ENCODE data around the gene NLRX1.
"Not testable (repeated sequence)": the region's sequence is repeated elsewhere in the genome, so short reads cannot be mapped to it uniquely, and the experiment has no call there.

NLRX1 gene

GRCh38 chr11:119168471-119169281, at the start of gene NLRX1:
Gene NLRX1, plus strand, starts transcription at chr11:119168725. Its CDS starts 2,679 bp downstream, at chr11:119171404.
- DNase-seq (ENCODE audit: low spot score in 2 of 2), result peak; percentile 66 to 89
- H3K27me3 ChIP-seq (ENCODE audit: low read depth), result no peaks in the 10 kb centered on the region
- in situ Hi-C loops (cut with MboI; ENCODE audit: low sequenced_read_pairs), result no loop called here
- no peaks in the 10 kb centered on the region for H3K9me3 ChIP-seq
- peaks cover 5% of the 10 kb centered on the region; the same call in 1 of the 2 replicates for H3K36me3 ChIP-seq (replicated peaks)
- peak within 1 kb of the TSS; percentile 58 for H3K4me3 ChIP-seq
- no peaks in the 10 kb centered on the region; the same call in 1 of the 2 replicates for H3K4me1 ChIP-seq

DNA sequence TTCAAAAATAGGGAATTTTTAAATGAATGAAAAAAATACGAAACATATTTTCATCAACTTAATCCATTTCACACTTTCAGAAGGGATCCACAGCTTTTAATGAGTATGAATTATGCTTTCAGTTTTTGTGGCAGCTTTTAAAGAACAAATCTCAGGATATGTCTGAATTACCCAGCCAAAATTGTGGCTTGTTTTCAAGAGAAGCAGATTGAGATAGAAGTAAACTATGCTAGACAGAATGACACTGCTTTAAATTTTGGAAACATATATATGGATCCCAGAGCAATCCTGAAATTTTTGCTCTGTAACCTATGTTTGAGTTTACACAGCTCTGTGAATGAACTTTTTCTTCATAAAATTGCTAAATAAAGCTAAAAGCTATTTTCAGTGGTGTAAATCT, 49.6 kb upstream of the NLRX1 start:
- DNase-seq (ENCODE audit: low spot score in 2 of 2), result no peak
- Histone ChIP-seq H3K27me3 (ENCODE audit: low read depth) (no peaks in the 10 kb centered on the region), H3K4me1 (peaks cover 13% of the 10 kb centered on the region), H3K4me3 (no peak overlapping the region), H3K36me3 (replicated peaks) (peaks cover 14% of the 10 kb centered on the region), H3K9me3 (no peaks in the 10 kb centered on the region)
- in situ Hi-C loops (cut with MboI; ENCODE audit: low sequenced_read_pairs), result no loop called here

DNA sequence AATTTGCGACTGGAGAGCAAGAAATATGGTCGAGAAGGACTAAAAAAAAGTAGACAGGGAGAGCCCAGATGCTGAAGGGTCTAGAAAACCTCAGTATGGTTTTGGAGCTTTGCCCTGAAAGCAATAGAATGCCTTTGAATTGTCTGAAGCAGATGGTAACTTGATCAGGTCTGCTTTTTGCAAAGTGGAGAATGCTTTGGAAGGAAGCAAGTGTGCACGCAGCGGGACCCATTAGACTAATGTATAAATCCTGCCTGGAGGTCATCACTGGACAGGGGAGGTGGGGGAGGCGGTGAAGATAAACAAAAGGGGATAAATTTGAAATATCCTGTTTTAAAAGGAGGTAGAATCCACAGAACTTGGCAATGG, 47.9 kb upstream of the NLRX1 start:
- Histone ChIP-seq H3K4me1 (peaks cover 13% of the 10 kb centered on the region), H3K4me3 (peak overlapping the region; percentile 83), H3K9me3 (no peaks in the 10 kb centered on the region), H3K27me3 (ENCODE audit: low read depth) (no peaks in the 10 kb centered on the region), H3K36me3 (replicated peaks) (peaks cover 17% of the 10 kb centered on the region)
- in situ Hi-C loops (cut with MboI; ENCODE audit: low sequenced_read_pairs), result no loop called here
- peak; percentile 61 to 74 for DNase-seq (ENCODE audit: low spot score in 2 of 2)

DNA sequence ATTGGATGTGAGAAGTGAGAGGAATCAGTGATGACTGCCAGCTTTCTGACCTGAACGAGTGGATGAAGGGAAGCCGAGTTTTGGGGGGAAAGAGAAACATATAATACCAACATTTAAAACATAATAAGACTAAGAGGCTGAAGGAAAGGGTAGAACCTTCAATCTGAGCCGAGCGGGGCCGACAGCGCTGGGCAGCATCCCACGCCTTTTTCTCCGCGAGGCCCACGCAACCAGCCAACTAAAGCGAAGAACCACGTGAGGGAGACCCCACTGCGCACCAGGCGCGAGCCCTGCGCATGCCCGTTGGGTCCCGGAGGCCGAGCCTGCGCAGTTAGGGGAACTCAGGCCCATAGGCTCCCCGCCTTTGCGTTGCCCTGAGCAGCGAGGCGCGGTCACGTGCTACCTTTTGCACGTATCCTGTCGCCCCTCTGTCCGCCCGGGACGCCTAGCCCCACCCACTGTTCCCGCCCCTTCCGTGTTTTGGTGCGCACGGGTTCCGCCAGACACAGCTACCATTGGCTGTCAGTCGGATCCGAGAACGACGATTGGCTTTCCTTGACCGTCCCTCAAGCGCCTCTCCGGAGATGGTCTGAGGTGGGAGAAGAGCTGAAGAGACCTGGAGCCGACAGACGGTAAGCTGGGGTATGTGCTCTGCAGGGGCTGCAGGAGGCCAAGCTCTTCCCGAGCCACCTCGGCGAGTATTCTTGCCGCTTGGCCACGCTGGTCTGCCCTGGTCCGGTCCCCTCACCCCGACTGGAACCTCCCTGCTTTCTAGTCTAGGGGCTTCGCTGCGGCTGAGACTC, 47.3 kb upstream of the NLRX1 start, which contains the start of gene HINFP:
Gene HINFP (plus strand): TSS at position 573 of the 803 bp plus-strand sequence. CDS start 5,365 bp downstream, outside the sequence.
- in situ Hi-C loops (cut with MboI; ENCODE audit: low sequenced_read_pairs), result no loop called here

GRCh38 chr11:119121811-119122124, 46.8 kb upstream of the NLRX1 start:
- H3K4me1 ChIP-seq, result peaks cover 13% of the 10 kb centered on the region
- no peaks in the 10 kb centered on the region for H3K27me3 ChIP-seq (ENCODE audit: low read depth)
- H3K9me3 ChIP-seq, result no peaks in the 10 kb centered on the region
- no peak for DNase-seq (ENCODE audit: low spot score in 2 of 2)
- in situ Hi-C loops (cut with MboI; ENCODE audit: low sequenced_read_pairs), result no loop called here
- H3K36me3 ChIP-seq (replicated peaks), result peaks cover 19% of the 10 kb centered on the region
- peak overlapping the region; percentile 83 for H3K4me3 ChIP-seq

More for the DNA sequence above, 47.3 kb upstream of the NLRX1 start, which contains the start of gene HINFP:
- DNase-seq (ENCODE audit: low spot score in 2 of 2), result peak; percentile 98 to 100
- Histone ChIP-seq H3K36me3 (replicated peaks) (peaks cover 16% of the 10 kb centered on the region), H3K9me3 (no peaks in the 10 kb centered on the region), H3K4me3 (peak within 1 kb of the TSS; percentile 83), H3K4me1 (peaks cover 13% of the 10 kb centered on the region), H3K27me3 (ENCODE audit: low read depth) (no peaks in the 10 kb centered on the region)

DNA sequence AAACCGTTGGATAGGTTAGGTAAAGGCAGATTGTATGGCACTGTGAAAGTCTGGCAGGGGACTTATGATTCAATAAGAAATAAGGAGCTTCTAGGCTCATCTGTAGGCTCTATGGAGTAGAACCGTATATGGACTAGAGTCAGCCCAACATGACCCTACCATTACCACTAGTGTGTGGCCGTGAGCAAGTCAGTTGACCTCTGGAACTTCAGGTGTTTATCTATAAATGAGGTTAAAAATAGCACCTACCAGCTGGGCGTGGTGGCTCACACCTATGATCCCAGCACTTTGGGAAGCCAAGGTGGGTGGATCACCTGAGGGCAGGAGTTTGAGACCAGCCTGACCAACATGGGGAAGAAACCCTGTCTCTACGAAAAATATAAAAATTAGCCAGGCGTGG, 42.7 kb upstream of the NLRX1 start:
- Histone ChIP-seq H3K36me3 (replicated peaks) (peaks cover 29% of the 10 kb centered on the region), H3K9me3 (no peaks in the 10 kb centered on the region), H3K4me3 (no peak overlapping the region), H3K27me3 (ENCODE audit: low read depth) (no peaks in the 10 kb centered on the region), H3K4me1 (peaks cover 7% of the 10 kb centered on the region)
- in situ Hi-C loops (cut with MboI; ENCODE audit: low sequenced_read_pairs), result no loop called here
- no peak for DNase-seq (ENCODE audit: low spot score in 2 of 2)

- Histone ChIP-seq H3K4me1 (peaks cover 4% of the 10 kb centered on the region), H3K4me3 (no peak overlapping the region), H3K27me3 (ENCODE audit: low read depth) (no peaks in the 10 kb centered on the region), H3K9me3 (no peaks in the 10 kb centered on the region), H3K36me3 (replicated peaks) (peaks cover 32% of the 10 kb centered on the region)
- in situ Hi-C loops (cut with MboI; ENCODE audit: low sequenced_read_pairs), result no loop called here
- DNase-seq (ENCODE audit: low spot score in 2 of 2), result no peak
Observed at GRCh38 chr11:119126675-119127268, 41.8 kb upstream of the NLRX1 start.

GRCh38 chr11:119130662-119131061, 37.9 kb upstream of the NLRX1 start:
- no peaks in the 10 kb centered on the region for H3K4me1 ChIP-seq
- peaks cover 42% of the 10 kb centered on the region for H3K36me3 ChIP-seq (replicated peaks)
- in situ Hi-C loops (cut with MboI; ENCODE audit: low sequenced_read_pairs), result no loop called here
- no peaks in the 10 kb centered on the region for H3K9me3 ChIP-seq
- no peaks in the 10 kb centered on the region for H3K27me3 ChIP-seq (ENCODE audit: low read depth)
- no peak overlapping the region for H3K4me3 ChIP-seq
- no peak for DNase-seq (ENCODE audit: low spot score in 2 of 2)

GRCh38 chr11:119134389-119134978, 34.0 kb upstream of the NLRX1 start:
- H3K4me3 ChIP-seq, result no peak overlapping the region
- H3K36me3 ChIP-seq (replicated peaks), result peaks cover 36% of the 10 kb centered on the region
- H3K4me1 ChIP-seq, result no peaks in the 10 kb centered on the region
- H3K27me3 ChIP-seq (ENCODE audit: low read depth), result no peaks in the 10 kb centered on the region
- no peaks in the 10 kb centered on the region for H3K9me3 ChIP-seq
- in situ Hi-C loops (cut with MboI; ENCODE audit: low sequenced_read_pairs), result no loop called here
- no peak for DNase-seq (ENCODE audit: low spot score in 2 of 2)

GRCh38 chr11:119139276-119139675, 29.2 kb upstream of the NLRX1 start:
- H3K9me3 ChIP-seq; H3K27me3 ChIP-seq (ENCODE audit: low read depth); H3K4me3 ChIP-seq; H3K36me3 ChIP-seq (replicated peaks); DNase-seq (ENCODE audit: low spot score in 2 of 2); in situ Hi-C loops (cut with MboI; ENCODE audit: low sequenced_read_pairs); H3K4me1 ChIP-seq: not testable (repeated sequence)

- no peaks in the 10 kb centered on the region for H3K27me3 ChIP-seq (ENCODE audit: low read depth)
- H3K36me3 ChIP-seq (replicated peaks), result no peaks in the 10 kb centered on the region
- H3K9me3 ChIP-seq, result no peaks in the 10 kb centered on the region
- in situ Hi-C loops (cut with MboI; ENCODE audit: low sequenced_read_pairs), result no loop called here
- peaks cover 4% of the 10 kb centered on the region; the same call in 1 of the 2 replicates for H3K4me1 ChIP-seq
- H3K4me3 ChIP-seq, result no peak overlapping the region
- peak; percentile 87 to 89 for DNase-seq (ENCODE audit: low spot score in 2 of 2)
Observed at GRCh38 chr11:119144825-119145486, 23.6 kb upstream of the NLRX1 start.

- no peak for DNase-seq (ENCODE audit: low spot score in 2 of 2)
- Histone ChIP-seq H3K4me3 (no peak overlapping the region), H3K27me3 (ENCODE audit: low read depth) (no peaks in the 10 kb centered on the region), H3K36me3 (replicated peaks) (no peaks in the 10 kb centered on the region), H3K4me1 (peaks cover 4% of the 10 kb centered on the region; the same call in 1 of the 2 replicates), H3K9me3 (no peaks in the 10 kb centered on the region)
- in situ Hi-C loops (cut with MboI; ENCODE audit: low sequenced_read_pairs), result no loop called here
Observed at GRCh38 chr11:119145551-119145950, 23.0 kb upstream of the NLRX1 start.
